Ishikawa (cell line): Measurements from ENCODE around the gene CRYBB1.

Experiments
- CEBPB ChIP-seq: IDR thresholded peaks from 2 replicates; pipeline ENCODE4 v1.6.1; 2012
- CREB1 ChIP-seq: IDR thresholded peaks from 2 replicates; pipeline ENCODE4 v1.6.1; 2012; ENCODE audit warnings: low read depth
- EP300 ChIP-seq: IDR thresholded peaks from 2 replicates; pipeline ENCODE4 v1.6.1; 2012; ENCODE audit warnings: borderline replicate concordance
- MAX ChIP-seq: IDR thresholded peaks from 2 replicates; pipeline ENCODE4 v1.6.1; 2012
- NFIC ChIP-seq: IDR thresholded peaks from 2 replicates; pipeline ENCODE4 v1.6.1; 2012
- RAD21 ChIP-seq: IDR thresholded peaks from 2 replicates; pipeline ENCODE4 v1.6.1; 2012; ENCODE audit warnings: low read depth
- REST ChIP-seq: IDR thresholded peaks from 2 replicates; pipeline ENCODE4 v1.6.1; 2012; ENCODE audit warnings: low read depth, mild to moderate bottlenecking
- TAF1 ChIP-seq: IDR thresholded peaks from 2 replicates; pipeline ENCODE4 v1.6.1; 2012; ENCODE audit warnings: low read depth, mild to moderate bottlenecking
- TCF12 ChIP-seq: IDR thresholded peaks from 2 replicates; pipeline ENCODE4 v1.6.1; 2012; ENCODE audit warnings: low read depth
- TF ChIP-seq, protein P1 (sequence below): IDR thresholded peaks from 2 replicates; pipeline ENCODE4 v1.6.1; 2012

- TF ChIP-seq CREB1 = no peak
- no peak for TF ChIP-seq REST
- TF ChIP-seq, protein P1, sequence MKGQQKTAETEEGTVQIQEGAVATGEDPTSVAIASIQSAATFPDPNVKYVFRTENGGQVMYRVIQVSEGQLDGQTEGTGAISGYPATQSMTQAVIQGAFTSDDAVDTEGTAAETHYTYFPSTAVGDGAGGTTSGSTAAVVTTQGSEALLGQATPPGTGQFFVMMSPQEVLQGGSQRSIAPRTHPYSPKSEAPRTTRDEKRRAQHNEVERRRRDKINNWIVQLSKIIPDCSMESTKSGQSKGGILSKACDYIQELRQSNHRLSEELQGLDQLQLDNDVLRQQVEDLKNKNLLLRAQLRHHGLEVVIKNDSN = no peak
- TF ChIP-seq TAF1 = no peak
- no peak for TF ChIP-seq MAX
- no peak for TF ChIP-seq RAD21
- no peak for TF ChIP-seq EP300
- TF ChIP-seq CEBPB = no peak
- no peak for TF ChIP-seq TCF12
- TF ChIP-seq NFIC = no peak
Measured at GRCh38 chr22:26580240-26580962, 37.4 kb downstream of the CRYBB1 start.
